Type B pancreatic cell (in vitro differentiated cells): ENCODE data around the gene CAPN10. TPM values are rescaled to one million over a fixed set of nuclear protein-coding genes. Genes with fewer than 3 reads are reported as not detected.

Source experiments
- DNase-seq: peaks from one replicate; pipeline ENCODE4 v3.0.0; 2021; ENCODE audit warnings: mixed read lengths; ENCODE audit not compliant: unreplicated experiment; ENCODE audit errors: extremely low spot score
- H3K27ac Mint-ChIP-seq: 2 replicates; pipeline ENCODE4 v1.8.0; 2021; ENCODE audit warnings: mild to moderate bottlenecking, mixed read lengths
- H3K27me3 Mint-ChIP-seq: 2 replicates; pipeline ENCODE4 v1.8.0; 2021; ENCODE audit warnings: mixed read lengths
- H3K36me3 Mint-ChIP-seq: 2 replicates; pipeline ENCODE4 v1.8.0; 2021; ENCODE audit warnings: mixed read lengths
- H3K4me1 Mint-ChIP-seq: one replicate; pipeline ENCODE4 v1.8.0; 2021; ENCODE audit warnings: mixed read lengths; ENCODE audit not compliant: unreplicated experiment
- H3K4me3 Mint-ChIP-seq: 2 replicates; pipeline ENCODE4 v1.8.0; 2021; ENCODE audit warnings: mild to moderate bottlenecking, mixed read lengths
- H3K9me3 Mint-ChIP-seq: 2 replicates; pipeline ENCODE4 v1.8.0; 2021; ENCODE audit warnings: mixed read lengths
- CTCF ChIP-seq: fragments of 200-600 bp; sonication (generic); conservative IDR thresholded peaks from 2 replicates; pipeline ENCODE4 v1.5.0; 2021; ENCODE audit warnings: antibody characterized with exemption, mild to moderate bottlenecking
- total RNA-seq: library from RNA; stranded (reverse); gene quantifications from 2 replicates; pipeline ENCODE4 v1.2.1, GENCODE V29; 2021; ENCODE audit warnings: low replicate concordance

CAPN10 gene
- total RNA-seq, 1 donor from 2014 or later = 55.2 TPM

GRCh38 chr2:240622531-240623235, 36.1 kb downstream of the CAPN10 start:
- TF ChIP-seq CTCF = no peak
- H3K36me3 Mint-ChIP-seq = peaks cover 7% of the 10 kb centered on the region
- H3K9me3 Mint-ChIP-seq = no peaks in the 10 kb centered on the region
- no peak overlapping the region for H3K27ac Mint-ChIP-seq
- H3K4me1 Mint-ChIP-seq = peaks cover 4% of the 10 kb centered on the region
- H3K4me3 Mint-ChIP-seq = no peak overlapping the region
- H3K27me3 Mint-ChIP-seq = no peaks in the 10 kb centered on the region
- DNase-seq = no peak

DNA sequence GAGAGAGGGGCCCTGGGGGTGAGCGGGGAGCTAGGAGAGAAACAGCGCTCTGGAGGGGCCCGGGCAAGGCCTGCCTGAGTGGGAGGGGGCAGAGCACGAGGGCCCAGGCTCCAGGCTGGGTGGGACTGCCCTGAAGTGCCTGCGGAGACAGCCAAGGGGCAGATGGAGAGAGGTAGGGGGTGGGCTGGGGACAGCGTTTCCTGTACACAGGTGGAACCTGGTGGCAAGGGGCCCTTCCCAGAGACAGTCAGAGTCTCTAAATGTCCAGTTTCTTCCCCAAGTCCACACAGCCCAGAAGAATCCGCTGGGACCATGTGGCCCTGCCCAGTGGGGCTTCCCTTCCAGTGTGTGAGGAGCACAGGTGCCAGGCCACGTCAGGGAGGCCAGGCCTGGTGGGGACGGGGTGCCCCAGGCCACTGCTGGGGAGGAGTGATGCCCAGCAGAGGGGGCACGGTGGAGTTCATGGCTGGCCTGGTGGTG, 37.0 kb downstream of the CAPN10 start:
- no peak overlapping the region for H3K4me3 Mint-ChIP-seq
- no peaks in the 10 kb centered on the region for H3K9me3 Mint-ChIP-seq
- peaks cover 4% of the 10 kb centered on the region for H3K4me1 Mint-ChIP-seq
- no peak for DNase-seq
- no peak for TF ChIP-seq CTCF
- no peak overlapping the region for H3K27ac Mint-ChIP-seq
- no peaks in the 10 kb centered on the region for H3K27me3 Mint-ChIP-seq
- peaks cover 2% of the 10 kb centered on the region for H3K36me3 Mint-ChIP-seq

DNA sequence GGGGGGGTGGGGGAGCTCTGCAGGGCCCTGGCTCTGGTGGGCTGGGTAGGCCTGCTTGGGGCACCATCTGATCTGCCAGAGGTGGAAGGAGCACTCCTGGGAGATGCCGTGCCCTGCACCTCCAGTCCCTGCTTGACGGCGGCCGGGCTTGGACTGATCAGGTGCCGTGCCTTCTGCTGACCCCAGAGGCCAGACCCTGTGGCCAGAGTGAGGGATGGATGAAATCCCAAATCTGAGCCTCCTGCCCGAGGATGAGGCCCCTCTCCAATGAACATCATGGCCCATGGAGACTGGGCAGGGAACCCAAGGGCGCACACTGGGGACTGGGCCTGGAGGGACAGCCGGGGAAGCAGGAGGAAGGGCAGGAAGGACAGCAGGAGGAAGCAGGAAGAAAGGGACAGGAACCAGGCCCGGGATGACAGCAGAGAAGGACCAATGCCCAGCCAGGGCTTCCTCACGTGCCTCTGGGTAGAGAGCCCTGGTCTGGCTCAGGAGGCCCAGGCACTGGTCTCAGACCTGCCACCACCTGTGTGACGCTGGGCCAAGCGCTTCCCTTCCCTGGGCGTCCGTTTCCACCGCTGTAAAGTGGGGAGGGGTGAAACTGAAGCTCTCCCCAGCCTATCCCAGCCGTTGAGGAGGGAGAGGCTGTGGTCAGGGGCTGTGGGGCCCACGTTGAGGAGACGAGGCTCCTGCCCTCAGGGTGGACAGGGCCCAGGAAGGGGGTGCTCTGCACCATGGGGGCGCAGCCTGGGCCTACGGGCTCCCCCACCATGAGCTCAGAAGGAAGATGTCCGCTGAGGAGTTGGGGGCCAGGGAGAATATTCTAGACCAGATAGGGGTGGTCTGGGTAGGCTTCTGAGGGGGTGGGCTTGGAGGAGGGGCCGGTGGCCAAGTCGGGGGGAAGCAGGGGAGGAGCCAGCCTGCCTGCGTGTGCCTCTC, 37.7 kb downstream of the CAPN10 start:
- Mint-ChIP-seq H3K4me1 (peaks cover 4% of the 10 kb centered on the region), H3K9me3 (no peaks in the 10 kb centered on the region), H3K27ac (no peak overlapping the region), H3K36me3 (no peaks in the 10 kb centered on the region), H3K27me3 (no peaks in the 10 kb centered on the region), H3K4me3 (no peak overlapping the region)
- no peak for TF ChIP-seq CTCF
- DNase-seq = no peak

DNA sequence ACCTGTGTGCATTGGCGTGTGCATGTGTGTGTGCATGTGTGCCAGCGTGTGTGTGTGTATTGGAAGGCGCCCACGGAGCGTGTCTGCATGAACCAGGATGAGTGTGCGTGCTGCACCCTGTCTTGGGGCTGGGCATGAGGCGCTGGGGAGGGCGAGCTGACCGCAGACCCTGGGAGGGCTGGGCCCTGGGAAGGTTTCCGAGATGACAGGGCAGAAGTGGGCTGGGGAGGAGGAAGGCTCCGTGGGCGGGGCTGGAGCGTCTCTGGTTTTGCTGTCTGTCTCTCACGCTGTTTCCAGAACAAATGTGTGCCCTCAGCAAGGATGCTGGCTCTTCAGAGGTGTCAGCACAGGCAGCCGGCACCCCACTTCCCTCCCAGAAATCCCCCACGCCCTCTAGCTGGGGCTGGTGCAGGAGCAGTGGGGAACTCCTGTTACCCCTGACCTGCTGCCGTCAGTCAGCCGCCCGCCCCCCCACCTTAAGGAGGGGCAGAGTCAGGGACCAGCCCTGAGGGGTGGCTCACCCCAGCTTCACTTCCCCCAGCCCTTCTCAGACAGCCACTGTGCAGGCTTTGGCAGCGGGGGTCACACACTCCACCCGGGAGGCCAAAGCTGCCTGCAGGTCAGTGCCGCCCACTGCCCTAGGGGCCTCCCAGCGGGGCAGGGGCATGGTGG, 38.6 kb downstream of the CAPN10 start, which contains the start of gene GPR35:
GPR35 (plus strand) TSS at position 531 of the 672 bp plus-strand sequence. CDS start 4,473 bp downstream, outside the sequence.
- no peak for DNase-seq
- H3K27ac Mint-ChIP-seq = no peak within 1 kb of the TSS
- no peaks in the 10 kb centered on the region for H3K9me3 Mint-ChIP-seq
- no peak within 1 kb of the TSS for H3K4me3 Mint-ChIP-seq
- H3K36me3 Mint-ChIP-seq = no peaks in the 10 kb centered on the region
- no peak for TF ChIP-seq CTCF
- H3K27me3 Mint-ChIP-seq = no peaks in the 10 kb centered on the region
- peaks cover 4% of the 10 kb centered on the region for H3K4me1 Mint-ChIP-seq

- Mint-ChIP-seq H3K36me3 (no peaks in the 10 kb centered on the region), H3K4me3 (no peak overlapping the region), H3K4me1 (peaks cover 4% of the 10 kb centered on the region), H3K27ac (no peak overlapping the region), H3K27me3 (no peaks in the 10 kb centered on the region), H3K9me3 (no peaks in the 10 kb centered on the region)
- no peak for TF ChIP-seq CTCF
- no peak for DNase-seq
Observed at GRCh38 chr2:240626531-240627300, 40.2 kb downstream of the CAPN10 start.
